Measurements from ENCODE around the gene MT1B. TPM values are rescaled to one million over a fixed set of nuclear protein-coding genes. Genes with fewer than 3 reads are reported as not detected.

The MT1B gene
- total RNA-seq, 1 donor from 2014 or later: not detected

GRCh38 chr16:56606476-56607108 lies 45.1 kb upstream of the MT1B start:
- ATAC-seq (peak in 1 of 2 donors; percentile 0), DNase-seq (no peak)
- no peak for TF ChIP-seq CTCF (IDR thresholded peaks at IDR 0.05)
- Histone ChIP-seq H3K27ac (peak overlapping the region; percentile 96), H3K9me3 (no peaks in the 10 kb centered on the region), H3K4me1 (peaks cover 51% of the 10 kb centered on the region), H3K4me3 (peak overlapping the region; percentile 12), H3K27me3 (ENCODE audit: low read depth) (no peaks in the 10 kb centered on the region), H3K36me3 (no peaks in the 10 kb centered on the region)
- intact Hi-C loops (cut with DNase I): no loop called here

GRCh38 chr16:56607109-56607618 lies 44.5 kb upstream of the MT1B start:
- Histone ChIP-seq H3K4me1 (peaks cover 55% of the 10 kb centered on the region), H3K36me3 (no peaks in the 10 kb centered on the region), H3K9me3 (no peaks in the 10 kb centered on the region), H3K4me3 (peak overlapping the region; percentile 72), H3K27ac (peak overlapping the region; percentile 96), H3K27me3 (ENCODE audit: low read depth) (no peaks in the 10 kb centered on the region)
- peak; percentile 56 for ATAC-seq
- peak; percentile 81 for DNase-seq
- no peak for TF ChIP-seq CTCF (IDR thresholded peaks at IDR 0.05)
- intact Hi-C loops (cut with DNase I): no loop called here

GRCh38 chr16:56607675-56608042 lies 44.0 kb upstream of the MT1B start:
- Histone ChIP-seq H3K9me3 (no peaks in the 10 kb centered on the region), H3K27ac (peak overlapping the region; percentile 96), H3K27me3 (ENCODE audit: low read depth) (no peaks in the 10 kb centered on the region), H3K36me3 (no peaks in the 10 kb centered on the region), H3K4me1 (peaks cover 55% of the 10 kb centered on the region), H3K4me3 (peak overlapping the region; percentile 72)
- DNase-seq (no peak), ATAC-seq (no peak)
- no peak for TF ChIP-seq CTCF (IDR thresholded peaks at IDR 0.05)
- intact Hi-C loops (cut with DNase I): no loop called here

GRCh38 chr16:56608043-56608875 lies 43.4 kb upstream of the MT1B start, which contains the start of gene MT2A:
MT2A (plus strand) TSS chr16:56608584; CDS start chr16:56608656, 72 bp downstream.
- Histone ChIP-seq H3K4me1 (peaks cover 55% of the 10 kb centered on the region), H3K4me3 (peak within 1 kb of the TSS; percentile 72), H3K27ac (peak within 1 kb of the TSS; percentile 96), H3K27me3 (ENCODE audit: low read depth) (no peaks in the 10 kb centered on the region), H3K36me3 (no peaks in the 10 kb centered on the region), H3K9me3 (no peaks in the 10 kb centered on the region)
- peak; percentile 98 for DNase-seq
- TF ChIP-seq CTCF (IDR thresholded peaks at IDR 0.05): no peak
- peak; percentile 89 to 94 for ATAC-seq
- intact Hi-C loops (cut with DNase I): no loop called here

GRCh38 chr16:56608876-56609462 lies 42.7 kb upstream of the MT1B start:
- DNase-seq (no peak), ATAC-seq (no peak)
- H3K36me3 ChIP-seq: no peaks in the 10 kb centered on the region
- intact Hi-C loops (cut with DNase I): no loop called here
- H3K4me3 ChIP-seq: peak overlapping the region; percentile 72
- H3K9me3 ChIP-seq: no peaks in the 10 kb centered on the region
- H3K27me3 ChIP-seq (ENCODE audit: low read depth): no peaks in the 10 kb centered on the region
- H3K4me1 ChIP-seq: peaks cover 55% of the 10 kb centered on the region
- TF ChIP-seq CTCF (IDR thresholded peaks at IDR 0.05): no peak
- peak overlapping the region; percentile 96 for H3K27ac ChIP-seq

Measured in lower lobe of right lung (tissue), 2 donors.